RWPE2 (cell line): ENCODE results near the gene RPL10.

Experiments used
- ATAC-seq: fragments of 200-7000 bp; cut with Tn5 transposase; 3 replicates; pipeline ENCODE4 v1.9.1; 2021; ENCODE audit warnings: low read depth
- DNase-seq: peaks from one replicate; pipeline ENCODE4 v3.0.0-alpha.2; 2020; ENCODE audit warnings: low spot score
- H3K27ac ChIP-seq: fragments of 450-650 bp; 2 replicates; pipeline ENCODE4 v1.5.1; 2017; ENCODE audit warnings: mild to moderate bottlenecking; ENCODE audit not compliant: poor library complexity, severe bottlenecking
- H3K27me3 ChIP-seq: fragments of 250-450 bp; sonication (Bioruptor Pico); 2 replicates; pipeline ENCODE4 v1.5.1; 2021; ENCODE audit warnings: mild to moderate bottlenecking, moderate library complexity; ENCODE audit not compliant: insufficient read depth, poor library complexity, severe bottlenecking
- H3K36me3 ChIP-seq: fragments of 250-450 bp; sonication (Bioruptor Pico); 2 replicates; pipeline ENCODE4 v1.5.1; 2020; ENCODE audit warnings: low read depth, mild to moderate bottlenecking, moderate library complexity
- H3K4me1 ChIP-seq: fragments of 250-450 bp; sonication (Bioruptor Pico); 2 replicates; pipeline ENCODE4 v1.5.1; 2021; ENCODE audit warnings: mild to moderate bottlenecking, moderate library complexity; ENCODE audit not compliant: insufficient read depth, poor library complexity, severe bottlenecking
- H3K4me3 ChIP-seq: fragments of 250-450 bp; sonication (Bioruptor Pico); 2 replicates; pipeline ENCODE4 v1.5.1; 2021; ENCODE audit warnings: mild to moderate bottlenecking, moderate library complexity; ENCODE audit not compliant: severe bottlenecking
- H3K9me3 ChIP-seq: fragments of 250-450 bp; sonication (Bioruptor Pico); 2 replicates; pipeline ENCODE4 v1.5.1; 2021; ENCODE audit warnings: mild to moderate bottlenecking, moderate library complexity; ENCODE audit not compliant: severe bottlenecking
- CTCF ChIP-seq: fragments of 450-650 bp; IDR thresholded peaks from one replicate; pipeline ENCODE4 v1.5.1; 2017; ENCODE audit warnings: mild to moderate bottlenecking, moderate library complexity; ENCODE audit not compliant: poor library complexity, severe bottlenecking

The RPL10 gene

GRCh38 chrX:154439841-154440240 lies 41.7 kb downstream of the RPL10 start:
- no peak overlapping the region for H3K27ac ChIP-seq
- no peak for DNase-seq
- peaks cover 27% of the 10 kb centered on the region for H3K36me3 ChIP-seq

GRCh38 chrX:154440623-154441357 lies 42.6 kb downstream of the RPL10 start:
- no peak for ATAC-seq
- Histone ChIP-seq H3K27me3 (no peaks in the 10 kb centered on the region), H3K27ac (no peak overlapping the region), H3K9me3 (no peaks in the 10 kb centered on the region), H3K4me3 (no peak overlapping the region), H3K36me3 (peaks cover 27% of the 10 kb centered on the region), H3K4me1 (no peaks in the 10 kb centered on the region)
- DNase-seq: no peak
- no peak for TF ChIP-seq CTCF

More at GRCh38 chrX:154439841-154440240, 41.7 kb downstream of the RPL10 start:
- Histone ChIP-seq H3K27me3 (no peaks in the 10 kb centered on the region), H3K4me3 (no peak overlapping the region), H3K9me3 (no peaks in the 10 kb centered on the region), H3K4me1 (no peaks in the 10 kb centered on the region)
- no peak for ATAC-seq
- no peak for TF ChIP-seq CTCF

GRCh38 chrX:154441564-154441963 lies 43.4 kb downstream of the RPL10 start:
- TF ChIP-seq CTCF: no peak
- no peak for DNase-seq
- no peak for ATAC-seq
- H3K36me3 ChIP-seq: peaks cover 27% of the 10 kb centered on the region
- H3K4me1 ChIP-seq: no peaks in the 10 kb centered on the region
- no peaks in the 10 kb centered on the region for H3K27me3 ChIP-seq
- no peak overlapping the region for H3K4me3 ChIP-seq
- peak overlapping the region; percentile 55 for H3K27ac ChIP-seq
- H3K9me3 ChIP-seq: no peaks in the 10 kb centered on the region

GRCh38 chrX:154441984-154442707 lies 44.0 kb downstream of the RPL10 start:
- Histone ChIP-seq H3K27ac (peak overlapping the region; percentile 55), H3K36me3 (peaks cover 27% of the 10 kb centered on the region), H3K27me3 (no peaks in the 10 kb centered on the region), H3K4me1 (no peaks in the 10 kb centered on the region), H3K4me3 (no peak overlapping the region), H3K9me3 (no peaks in the 10 kb centered on the region)
- TF ChIP-seq CTCF: no peak
- DNase-seq (no peak), ATAC-seq (peak; percentile 80)
